Left lung (tissue), 10 donors: ENCODE data around the gene METTL3. TPM values are rescaled to one million over a fixed set of nuclear protein-coding genes. Genes with fewer than 3 reads are reported as not detected.

Experiments
- ATAC-seq: fragments of 200-7000 bp; cut with Tn5 transposase; one replicate; pipeline ENCODE4 v1.9.1; 2020; ENCODE audit warnings: moderate library complexity
- DNase-seq, 4 donors: peaks; one replicate each; pipeline ENCODE4 v3.0.0-alpha.2; 2013 to 2020
- H3K27ac ChIP-seq, 2 donors: fragments of 200-600 bp; sonication (generic) in 1 of 2; one replicate each; pipeline versions ENCODE4 v1.5.0 to v1.8.0; 2020 to 2021
- H3K27me3 ChIP-seq, 2 donors: fragments of 200-600 bp; sonication (generic) in 1 of 2; one replicate each; pipeline versions ENCODE4 v1.5.0 to v1.8.0; 2020 to 2021
- H3K36me3 ChIP-seq, 2 donors: fragments of 200-600 bp; sonication (generic) in 1 of 2; one replicate each; pipeline versions ENCODE4 v1.5.0 to v1.8.0; 2020 to 2021
- H3K4me1 ChIP-seq, 2 donors: fragments of 200-600 bp; one replicate each; pipeline ENCODE4 v1.8.0; 2021
- H3K4me3 ChIP-seq, 2 donors: fragments of 200-600 bp; sonication (generic) in 1 of 2; one replicate each; pipeline versions ENCODE4 v1.5.0 to v1.8.0; 2020 to 2021; ENCODE audit warnings: mild to moderate bottlenecking in 1 of 2
- H3K9me3 ChIP-seq, 2 donors: fragments of 200-600 bp; sonication (generic) in 1 of 2; one replicate each; pipeline versions ENCODE4 v1.5.0 to v1.8.0; 2020 to 2021
- intact Hi-C, 2 donors: fragments of 100-400 bp; cut with DNase I; formaldehyde crosslinking; loops; one replicate each; pipeline versions ENCODE4 v1.11.2 to v1.14.2; 2022
- polyA plus RNA-seq, 6 donors: library from polyadenylated mRNA; unstranded; fragments of 120-200 nt; gene quantifications; one replicate each; pipeline ENCODE4 v1.2.1, GENCODE V29; 2013; ENCODE audit not compliant: insufficient read length in 6 of 6
- total RNA-seq, 2 donors: library from RNA; stranded (reverse); fragmentation: NEBNext Ultra II Directional; extraction: Animal tissue kit (Norgen Biotek cat#: 25700); gene quantifications; one replicate each; pipeline ENCODE4 v1.2.1, GENCODE V29; 2021
- TF ChIP-seq, protein P1 (sequence below), 2 donors: fragments of 200-600 bp; sonication (generic) in 1 of 2; IDR thresholded peaks; one replicate each; pipeline versions ENCODE4 v1.5.0 to v1.8.0; 2021; ENCODE audit warnings: antibody characterized with exemption in 2 of 2
- donor health status: DM: no; HTN: yes; CAD: no.
- donor health status: DM: no; HTN: no; CAD: no.

Gene METTL3
- total and polyA plus RNA-seq, 8 donors: 36.8 to 109 (median 96.5) TPM

- Histone ChIP-seq H3K4me1 (peaks cover 0 to 12% of the 10 kb centered on the region in 2 donors), H3K36me3 (peaks cover 0 to 100% of the 10 kb centered on the region in 2 donors), H3K27me3 (no peaks in the 10 kb centered on the region), H3K9me3 (no peaks in the 10 kb centered on the region), H3K27ac (peak overlapping the region; percentile 28 to 76), H3K4me3 (no peak overlapping the region)
- intact Hi-C loops: no loop called here
- TF ChIP-seq, protein P1, sequence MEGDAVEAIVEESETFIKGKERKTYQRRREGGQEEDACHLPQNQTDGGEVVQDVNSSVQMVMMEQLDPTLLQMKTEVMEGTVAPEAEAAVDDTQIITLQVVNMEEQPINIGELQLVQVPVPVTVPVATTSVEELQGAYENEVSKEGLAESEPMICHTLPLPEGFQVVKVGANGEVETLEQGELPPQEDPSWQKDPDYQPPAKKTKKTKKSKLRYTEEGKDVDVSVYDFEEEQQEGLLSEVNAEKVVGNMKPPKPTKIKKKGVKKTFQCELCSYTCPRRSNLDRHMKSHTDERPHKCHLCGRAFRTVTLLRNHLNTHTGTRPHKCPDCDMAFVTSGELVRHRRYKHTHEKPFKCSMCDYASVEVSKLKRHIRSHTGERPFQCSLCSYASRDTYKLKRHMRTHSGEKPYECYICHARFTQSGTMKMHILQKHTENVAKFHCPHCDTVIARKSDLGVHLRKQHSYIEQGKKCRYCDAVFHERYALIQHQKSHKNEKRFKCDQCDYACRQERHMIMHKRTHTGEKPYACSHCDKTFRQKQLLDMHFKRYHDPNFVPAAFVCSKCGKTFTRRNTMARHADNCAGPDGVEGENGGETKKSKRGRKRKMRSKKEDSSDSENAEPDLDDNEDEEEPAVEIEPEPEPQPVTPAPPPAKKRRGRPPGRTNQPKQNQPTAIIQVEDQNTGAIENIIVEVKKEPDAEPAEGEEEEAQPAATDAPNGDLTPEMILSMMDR (IDR thresholded peaks at IDR 0.05): no peak
- peak; percentile 88 for ATAC-seq
- DNase-seq: peak in 1 of 4 donors; percentile 40
Measured at GRCh38 chr14:21494902-21495762, 16.0 kb downstream of the METTL3 start.

GRCh38 chr14:21486640-21487087 lies 24.5 kb downstream of the METTL3 start:
- Histone ChIP-seq H3K4me3 (no peak overlapping the region), H3K27ac (no peak overlapping the region), H3K36me3 (peaks cover 0 to 64% of the 10 kb centered on the region in 2 donors), H3K4me1 (no peaks in the 10 kb centered on the region), H3K9me3 (no peaks in the 10 kb centered on the region), H3K27me3 (no peaks in the 10 kb centered on the region)
- DNase-seq: no peak
- no peak for ATAC-seq
- intact Hi-C loops: no loop called here
- TF ChIP-seq, protein P1 (IDR thresholded peaks at IDR 0.05): no peak

- Histone ChIP-seq H3K27ac (peak within 1 kb of the TSS; percentile 76 to 78), H3K4me1 (peaks cover 14 to 33% of the 10 kb centered on the region in 2 donors), H3K36me3 (peaks cover 0 to 26% of the 10 kb centered on the region in 2 donors), H3K4me3 (peak within 1 kb of the TSS; percentile 60 to 85), H3K27me3 (no peaks in the 10 kb centered on the region), H3K9me3 (no peaks in the 10 kb centered on the region)
- DNase-seq: peak; percentile 96 to 99 (median 98)
- TF ChIP-seq, protein P1 (IDR thresholded peaks at IDR 0.05): peak; percentile 90 to 98
- intact Hi-C loops: no loop called here
- ATAC-seq: peak; percentile 100
Measured at GRCh38 chr14:21476925-21477681, 34.0 kb downstream of the METTL3 start, which contains the start of the genes RAB2B and TOX4. TSS of gene RAB2B (minus strand) at chr14:21476959. CDS start at chr14:21476872, 87 bp downstream. TSS of gene TOX4 (plus strand) at chr14:21477195. CDS start at chr14:21477279, 84 bp downstream.

- TF ChIP-seq, protein P1 (IDR thresholded peaks at IDR 0.05): no peak
- peak overlapping the region; percentile 60 to 85 for H3K4me3 ChIP-seq
- H3K27ac ChIP-seq: peak overlapping the region; percentile 76 to 78
- peak in 2 of 4 donors; percentile 90 to 95 for DNase-seq
- H3K27me3 ChIP-seq: no peaks in the 10 kb centered on the region
- intact Hi-C loops: no loop called here
- H3K9me3 ChIP-seq: no peaks in the 10 kb centered on the region
- peaks cover 14 to 33% of the 10 kb centered on the region in 2 donors for H3K4me1 ChIP-seq
- peak; percentile 92 for ATAC-seq
- peaks cover 0 to 26% of the 10 kb centered on the region in 2 donors for H3K36me3 ChIP-seq
Measured at GRCh38 chr14:21476523-21476924, 34.6 kb downstream of the METTL3 start.
